ENCODE data around the gene ALDH1A1.

DNA sequence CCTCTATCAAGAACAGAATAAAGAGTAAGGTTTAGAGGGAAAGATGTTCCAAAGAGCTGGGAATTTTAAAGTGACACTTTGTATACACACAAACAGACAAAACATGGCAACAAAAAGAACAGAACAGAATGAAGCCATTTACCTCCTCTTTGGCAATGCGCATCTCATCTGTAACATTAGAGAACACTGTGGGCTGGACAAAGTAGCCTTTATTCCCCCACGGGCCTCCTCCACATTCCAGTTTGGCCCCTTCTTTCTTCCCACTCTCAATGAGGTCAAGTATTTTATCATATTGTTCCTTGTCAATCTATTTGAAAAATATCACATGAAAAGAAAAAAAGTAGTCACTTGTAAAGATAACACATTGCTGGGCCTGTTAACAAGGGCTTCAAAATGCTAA is 41.0 kb downstream of the ALDH1A1 start:
- TF ChIP-seq ESRRA (CRISPR knock-in tag; IDR thresholded peaks at IDR 0.05; ENCODE audit: borderline replicate concordance) (no peak), JUN (CRISPR knock-in tag; IDR thresholded peaks at IDR 0.05) (no peak), NFYB (CRISPR knock-in tag; conservative IDR thresholded peaks at IDR 0.05; ENCODE audit: low read depth) (no peak), ATF2 (CRISPR knock-in tag; IDR thresholded peaks at IDR 0.05; ENCODE audit: borderline replicate concordance, low read depth) (no peak), CTCF (IDR thresholded peaks at IDR 0.05) (no peak), CBFB (CRISPR knock-in tag; IDR thresholded peaks at IDR 0.05; ENCODE audit: low read depth) (no peak), TCF7 (CRISPR knock-in tag; IDR thresholded peaks at IDR 0.05; ENCODE audit: low read depth) (no peak)
- TF ChIP-seq, protein P1, sequence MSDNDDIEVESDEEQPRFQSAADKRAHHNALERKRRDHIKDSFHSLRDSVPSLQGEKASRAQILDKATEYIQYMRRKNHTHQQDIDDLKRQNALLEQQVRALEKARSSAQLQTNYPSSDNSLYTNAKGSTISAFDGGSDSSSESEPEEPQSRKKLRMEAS (CRISPR knock-in tag; IDR thresholded peaks at IDR 0.05), result no peak
- TF ChIP-seq, protein P2, sequence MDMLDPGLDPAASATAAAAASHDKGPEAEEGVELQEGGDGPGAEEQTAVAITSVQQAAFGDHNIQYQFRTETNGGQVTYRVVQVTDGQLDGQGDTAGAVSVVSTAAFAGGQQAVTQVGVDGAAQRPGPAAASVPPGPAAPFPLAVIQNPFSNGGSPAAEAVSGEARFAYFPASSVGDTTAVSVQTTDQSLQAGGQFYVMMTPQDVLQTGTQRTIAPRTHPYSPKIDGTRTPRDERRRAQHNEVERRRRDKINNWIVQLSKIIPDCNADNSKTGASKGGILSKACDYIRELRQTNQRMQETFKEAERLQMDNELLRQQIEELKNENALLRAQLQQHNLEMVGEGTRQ (CRISPR knock-in tag; IDR thresholded peaks at IDR 0.05), result no peak
